HepG2 (cell line): ENCODE data around the gene ZNF74.
"Not testable (repeated sequence)": the region's sequence is repeated elsewhere in the genome, so short reads cannot be mapped to it uniquely, and the experiment has no call there.

Experiments
- EZH2 ChIP-seq: conservative IDR thresholded peaks from 2 replicates; pipeline ENCODE4 v1.6.1; 2012; ENCODE audit warnings: mild to moderate bottlenecking, low read depth, low read length, moderate library complexity
- FOSL1 ChIP-seq: sonication (generic); formaldehyde crosslinking; IDR thresholded peaks from 2 replicates; pipeline ENCODE4 v1.9.0; 2021; ENCODE audit warnings: missing genetic modification reagents, borderline replicate concordance
- SALL2 ChIP-seq: sonication (generic); formaldehyde crosslinking; IDR thresholded peaks from 2 replicates; pipeline ENCODE4 v1.8.1; 2023; ENCODE audit warnings: mild to moderate bottlenecking, missing genetic modification reagents, inconsistent platforms
- TFDP1 ChIP-seq: IDR thresholded peaks from 2 replicates; pipeline ENCODE4 v1.6.1; 2016; ENCODE audit warnings: missing compliant biosample characterization, missing genetic modification reagents, borderline replicate concordance
- THAP7 ChIP-seq: sonication (generic); formaldehyde crosslinking; IDR thresholded peaks from 2 replicates; pipeline ENCODE4 v1.8.1; 2023; ENCODE audit warnings: mild to moderate bottlenecking, missing genetic modification reagents
- ZNF331 ChIP-seq: sonication (generic); formaldehyde crosslinking; IDR thresholded peaks from 2 replicates; pipeline ENCODE4 v1.4.0; 2020; ENCODE audit warnings: missing genetic modification reagents
- ZNF570 ChIP-seq: sonication (generic); formaldehyde crosslinking; IDR thresholded peaks from 2 replicates; pipeline ENCODE4 v1.4.0; 2020; ENCODE audit warnings: mild to moderate bottlenecking, missing genetic modification reagents, borderline replicate concordance
- ZNF788 ChIP-seq: sonication (generic); formaldehyde crosslinking; IDR thresholded peaks from 2 replicates; pipeline ENCODE4 v1.5.0; 2020; ENCODE audit warnings: mild to moderate bottlenecking, missing genetic modification reagents, borderline replicate concordance
- TF ChIP-seq, protein P1 (sequence below): sonication (generic); formaldehyde crosslinking; IDR thresholded peaks from 2 replicates; pipeline ENCODE4 v1.5.1; 2020; ENCODE audit warnings: mild to moderate bottlenecking, moderate library complexity, missing genetic modification reagents
- TF ChIP-seq, protein P2 (sequence below): sonication (generic); formaldehyde crosslinking; IDR thresholded peaks from 2 replicates; pipeline ENCODE4 v1.5.0; 2020; ENCODE audit warnings: mild to moderate bottlenecking, missing genetic modification reagents, moderate library complexity
- TF ChIP-seq, protein P3 (sequence below): sonication (generic); formaldehyde crosslinking; IDR thresholded peaks from 2 replicates; pipeline ENCODE4 v1.4.0; 2020; ENCODE audit warnings: missing genetic modification reagents, mild to moderate bottlenecking, borderline replicate concordance
- TF ChIP-seq, protein P4 (sequence below), 2 experiments: IDR thresholded peaks; 2 replicates each; pipeline ENCODE4 v1.6.1; 2011 to 2012; ENCODE audit warnings: low read length in 2 of 2, borderline replicate concordance in 1 of 2, low read depth in 1 of 2, mild to moderate bottlenecking in 1 of 2, moderate library complexity in 1 of 2

DNA sequence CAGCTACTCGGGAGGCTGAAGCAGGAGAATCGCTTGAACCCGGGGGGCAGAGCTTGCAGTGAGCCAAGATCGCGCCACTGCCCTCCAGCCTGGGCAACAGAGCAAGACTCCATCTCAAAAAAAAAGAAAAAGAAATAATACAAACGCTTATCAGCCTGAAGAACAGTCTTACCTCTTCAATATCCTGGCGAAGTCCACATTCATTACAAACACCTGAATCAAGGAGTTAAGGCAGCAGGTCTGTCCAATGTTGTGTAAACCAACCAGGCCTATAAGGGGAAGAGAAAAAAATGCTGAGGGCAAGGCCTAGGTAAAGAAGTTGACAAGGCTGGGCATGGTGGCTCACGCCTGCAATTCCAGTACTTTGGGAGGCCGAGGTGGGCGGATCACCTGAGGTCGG, 17.0 kb upstream of the ZNF74 start:
- not testable (repeated sequence) for TF ChIP-seq TFDP1 (CRISPR knock-in tag); ZNF788 (CRISPR knock-in tag); SALL2 (CRISPR knock-in tag); ZNF331 (CRISPR knock-in tag); FOSL1 (CRISPR knock-in tag); ZNF570 (CRISPR knock-in tag); THAP7 (CRISPR knock-in tag); EZH2
- TF ChIP-seq, protein P1, sequence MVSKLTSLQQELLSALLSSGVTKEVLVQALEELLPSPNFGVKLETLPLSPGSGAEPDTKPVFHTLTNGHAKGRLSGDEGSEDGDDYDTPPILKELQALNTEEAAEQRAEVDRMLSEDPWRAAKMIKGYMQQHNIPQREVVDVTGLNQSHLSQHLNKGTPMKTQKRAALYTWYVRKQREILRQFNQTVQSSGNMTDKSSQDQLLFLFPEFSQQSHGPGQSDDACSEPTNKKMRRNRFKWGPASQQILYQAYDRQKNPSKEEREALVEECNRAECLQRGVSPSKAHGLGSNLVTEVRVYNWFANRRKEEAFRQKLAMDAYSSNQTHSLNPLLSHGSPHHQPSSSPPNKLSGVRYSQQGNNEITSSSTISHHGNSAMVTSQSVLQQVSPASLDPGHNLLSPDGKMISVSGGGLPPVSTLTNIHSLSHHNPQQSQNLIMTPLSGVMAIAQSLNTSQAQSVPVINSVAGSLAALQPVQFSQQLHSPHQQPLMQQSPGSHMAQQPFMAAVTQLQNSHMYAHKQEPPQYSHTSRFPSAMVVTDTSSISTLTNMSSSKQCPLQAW (CRISPR knock-in tag): not testable (repeated sequence)
- TF ChIP-seq, protein P2, sequence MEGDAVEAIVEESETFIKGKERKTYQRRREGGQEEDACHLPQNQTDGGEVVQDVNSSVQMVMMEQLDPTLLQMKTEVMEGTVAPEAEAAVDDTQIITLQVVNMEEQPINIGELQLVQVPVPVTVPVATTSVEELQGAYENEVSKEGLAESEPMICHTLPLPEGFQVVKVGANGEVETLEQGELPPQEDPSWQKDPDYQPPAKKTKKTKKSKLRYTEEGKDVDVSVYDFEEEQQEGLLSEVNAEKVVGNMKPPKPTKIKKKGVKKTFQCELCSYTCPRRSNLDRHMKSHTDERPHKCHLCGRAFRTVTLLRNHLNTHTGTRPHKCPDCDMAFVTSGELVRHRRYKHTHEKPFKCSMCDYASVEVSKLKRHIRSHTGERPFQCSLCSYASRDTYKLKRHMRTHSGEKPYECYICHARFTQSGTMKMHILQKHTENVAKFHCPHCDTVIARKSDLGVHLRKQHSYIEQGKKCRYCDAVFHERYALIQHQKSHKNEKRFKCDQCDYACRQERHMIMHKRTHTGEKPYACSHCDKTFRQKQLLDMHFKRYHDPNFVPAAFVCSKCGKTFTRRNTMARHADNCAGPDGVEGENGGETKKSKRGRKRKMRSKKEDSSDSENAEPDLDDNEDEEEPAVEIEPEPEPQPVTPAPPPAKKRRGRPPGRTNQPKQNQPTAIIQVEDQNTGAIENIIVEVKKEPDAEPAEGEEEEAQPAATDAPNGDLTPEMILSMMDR (CRISPR knock-in tag): not testable (repeated sequence)
- TF ChIP-seq, protein P3, sequence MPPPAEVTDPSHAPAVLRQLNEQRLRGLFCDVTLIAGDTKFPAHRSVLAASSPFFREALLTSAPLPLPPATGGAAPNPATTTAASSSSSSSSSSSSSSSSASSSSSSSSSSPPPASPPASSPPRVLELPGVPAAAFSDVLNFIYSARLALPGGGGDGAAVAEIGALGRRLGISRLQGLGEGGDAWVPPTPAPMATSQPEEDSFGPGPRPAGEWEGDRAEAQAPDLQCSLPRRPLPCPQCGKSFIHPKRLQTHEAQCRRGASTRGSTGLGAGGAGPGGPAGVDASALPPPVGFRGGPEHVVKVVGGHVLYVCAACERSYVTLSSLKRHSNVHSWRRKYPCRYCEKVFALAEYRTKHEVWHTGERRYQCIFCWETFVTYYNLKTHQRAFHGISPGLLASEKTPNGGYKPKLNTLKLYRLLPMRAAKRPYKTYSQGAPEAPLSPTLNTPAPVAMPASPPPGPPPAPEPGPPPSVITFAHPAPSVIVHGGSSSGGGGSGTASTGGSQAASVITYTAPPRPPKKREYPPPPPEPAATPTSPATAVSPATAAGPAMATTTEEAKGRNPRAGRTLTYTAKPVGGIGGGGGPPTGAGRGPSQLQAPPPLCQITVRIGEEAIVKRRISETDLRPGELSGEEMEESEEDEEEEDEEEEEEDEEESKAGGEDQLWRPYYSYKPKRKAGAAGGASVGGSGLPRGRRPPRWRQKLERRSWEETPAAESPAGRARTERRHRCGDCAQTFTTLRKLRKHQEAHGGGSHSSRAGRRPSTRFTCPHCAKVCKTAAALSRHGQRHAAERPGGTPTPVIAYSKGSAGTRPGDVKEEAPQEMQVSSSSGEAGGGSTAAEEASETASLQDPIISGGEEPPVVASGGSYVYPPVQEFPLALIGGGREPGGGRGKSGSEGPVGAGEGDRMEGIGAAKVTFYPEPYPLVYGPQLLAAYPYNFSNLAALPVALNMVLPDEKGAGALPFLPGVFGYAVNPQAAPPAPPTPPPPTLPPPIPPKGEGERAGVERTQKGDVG (CRISPR knock-in tag): not testable (repeated sequence)
- TF ChIP-seq, protein P4, sequence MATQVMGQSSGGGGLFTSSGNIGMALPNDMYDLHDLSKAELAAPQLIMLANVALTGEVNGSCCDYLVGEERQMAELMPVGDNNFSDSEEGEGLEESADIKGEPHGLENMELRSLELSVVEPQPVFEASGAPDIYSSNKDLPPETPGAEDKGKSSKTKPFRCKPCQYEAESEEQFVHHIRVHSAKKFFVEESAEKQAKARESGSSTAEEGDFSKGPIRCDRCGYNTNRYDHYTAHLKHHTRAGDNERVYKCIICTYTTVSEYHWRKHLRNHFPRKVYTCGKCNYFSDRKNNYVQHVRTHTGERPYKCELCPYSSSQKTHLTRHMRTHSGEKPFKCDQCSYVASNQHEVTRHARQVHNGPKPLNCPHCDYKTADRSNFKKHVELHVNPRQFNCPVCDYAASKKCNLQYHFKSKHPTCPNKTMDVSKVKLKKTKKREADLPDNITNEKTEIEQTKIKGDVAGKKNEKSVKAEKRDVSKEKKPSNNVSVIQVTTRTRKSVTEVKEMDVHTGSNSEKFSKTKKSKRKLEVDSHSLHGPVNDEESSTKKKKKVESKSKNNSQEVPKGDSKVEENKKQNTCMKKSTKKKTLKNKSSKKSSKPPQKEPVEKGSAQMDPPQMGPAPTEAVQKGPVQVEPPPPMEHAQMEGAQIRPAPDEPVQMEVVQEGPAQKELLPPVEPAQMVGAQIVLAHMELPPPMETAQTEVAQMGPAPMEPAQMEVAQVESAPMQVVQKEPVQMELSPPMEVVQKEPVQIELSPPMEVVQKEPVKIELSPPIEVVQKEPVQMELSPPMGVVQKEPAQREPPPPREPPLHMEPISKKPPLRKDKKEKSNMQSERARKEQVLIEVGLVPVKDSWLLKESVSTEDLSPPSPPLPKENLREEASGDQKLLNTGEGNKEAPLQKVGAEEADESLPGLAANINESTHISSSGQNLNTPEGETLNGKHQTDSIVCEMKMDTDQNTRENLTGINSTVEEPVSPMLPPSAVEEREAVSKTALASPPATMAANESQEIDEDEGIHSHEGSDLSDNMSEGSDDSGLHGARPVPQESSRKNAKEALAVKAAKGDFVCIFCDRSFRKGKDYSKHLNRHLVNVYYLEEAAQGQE (IDR thresholded peaks at IDR 0.05; ENCODE audit: borderline replicate concordance in 1 of 2, low read depth in 1 of 2, low read length in 2 of 2): not testable (repeated sequence)
